ENCODE data around the gene ADARB2. TPM values are rescaled to one million over a fixed set of nuclear protein-coding genes. Genes with fewer than 3 reads are reported as not detected.

Gene ADARB2
- total RNA-seq, 1 donor from 2014 or later = 38.7 TPM

GRCh38 chr10:1536341-1536740 lies 201.0 kb downstream of the ADARB2 start:
- DNase-seq (ENCODE audit: extremely low spot score, unreplicated experiment) = no peak
- no peak overlapping the region for H3K4me3 Mint-ChIP-seq (ENCODE audit: unreplicated experiment)

GRCh38 chr10:1535301-1535965 lies 201.9 kb downstream of the ADARB2 start:
- Mint-ChIP-seq H3K9me3 (ENCODE audit: unreplicated experiment) (no peaks in the 10 kb centered on the region), H3K4me1 (ENCODE audit: unreplicated experiment) (no peaks in the 10 kb centered on the region), H3K27ac (ENCODE audit: unreplicated experiment) (no peak overlapping the region), H3K36me3 (ENCODE audit: unreplicated experiment) (peaks cover 1% of the 10 kb centered on the region), H3K27me3 (ENCODE audit: unreplicated experiment) (peaks cover 9% of the 10 kb centered on the region), H3K4me3 (ENCODE audit: unreplicated experiment) (no peak overlapping the region)
- no peak for TF ChIP-seq CTCF (IDR thresholded peaks at IDR 0.05)
- no peak for DNase-seq (ENCODE audit: extremely low spot score, unreplicated experiment)

More at GRCh38 chr10:1536341-1536740, 201.0 kb downstream of the ADARB2 start:
- Mint-ChIP-seq H3K4me1 (ENCODE audit: unreplicated experiment) (no peaks in the 10 kb centered on the region), H3K27me3 (ENCODE audit: unreplicated experiment) (peaks cover 9% of the 10 kb centered on the region), H3K9me3 (ENCODE audit: unreplicated experiment) (no peaks in the 10 kb centered on the region), H3K36me3 (ENCODE audit: unreplicated experiment) (peaks cover 1% of the 10 kb centered on the region), H3K27ac (ENCODE audit: unreplicated experiment) (no peak overlapping the region)
- TF ChIP-seq CTCF (IDR thresholded peaks at IDR 0.05) = no peak

GRCh38 chr10:1534820-1535219 lies 202.5 kb downstream of the ADARB2 start:
- peaks cover 1% of the 10 kb centered on the region for H3K36me3 Mint-ChIP-seq (ENCODE audit: unreplicated experiment)
- TF ChIP-seq CTCF (IDR thresholded peaks at IDR 0.05) = no peak
- no peak for DNase-seq (ENCODE audit: extremely low spot score, unreplicated experiment)
- no peak overlapping the region for H3K27ac Mint-ChIP-seq (ENCODE audit: unreplicated experiment)
- H3K27me3 Mint-ChIP-seq (ENCODE audit: unreplicated experiment) = peaks cover 9% of the 10 kb centered on the region
- no peaks in the 10 kb centered on the region for H3K4me1 Mint-ChIP-seq (ENCODE audit: unreplicated experiment)
- H3K9me3 Mint-ChIP-seq (ENCODE audit: unreplicated experiment) = no peaks in the 10 kb centered on the region
- no peak overlapping the region for H3K4me3 Mint-ChIP-seq (ENCODE audit: unreplicated experiment)

- no peak for DNase-seq (ENCODE audit: extremely low spot score, unreplicated experiment)
- Mint-ChIP-seq H3K4me3 (ENCODE audit: unreplicated experiment) (no peak overlapping the region), H3K27ac (ENCODE audit: unreplicated experiment) (no peak overlapping the region), H3K4me1 (ENCODE audit: unreplicated experiment) (no peaks in the 10 kb centered on the region), H3K27me3 (ENCODE audit: unreplicated experiment) (peaks cover 9% of the 10 kb centered on the region), H3K36me3 (ENCODE audit: unreplicated experiment) (peaks cover 1% of the 10 kb centered on the region), H3K9me3 (ENCODE audit: unreplicated experiment) (no peaks in the 10 kb centered on the region)
- TF ChIP-seq CTCF (IDR thresholded peaks at IDR 0.05) = no peak
These were observed 204.7 kb downstream of the ADARB2 start for GRCh38 chr10:1532636-1533035.

- Mint-ChIP-seq H3K27me3 (ENCODE audit: unreplicated experiment) (peaks cover 13% of the 10 kb centered on the region), H3K9me3 (ENCODE audit: unreplicated experiment) (no peaks in the 10 kb centered on the region), H3K36me3 (ENCODE audit: unreplicated experiment) (peaks cover 1% of the 10 kb centered on the region), H3K4me1 (ENCODE audit: unreplicated experiment) (no peaks in the 10 kb centered on the region), H3K27ac (ENCODE audit: unreplicated experiment) (no peak overlapping the region), H3K4me3 (ENCODE audit: unreplicated experiment) (no peak overlapping the region)
- no peak for DNase-seq (ENCODE audit: extremely low spot score, unreplicated experiment)
- TF ChIP-seq CTCF (IDR thresholded peaks at IDR 0.05) = no peak
These were observed 205.3 kb downstream of the ADARB2 start for GRCh38 chr10:1531883-1532597.
